ENCODE results near the gene CNIH4.
"Not testable (repeated sequence)": the region's sequence is repeated elsewhere in the genome, so short reads cannot be mapped to it uniquely, and the experiment has no call there.

Gene CNIH4

GRCh38 chr1:224404916-224405603 lies 48.4 kb downstream of the CNIH4 start:
- DNase-seq = no peak

GRCh38 chr1:224405604-224405970 lies 48.9 kb downstream of the CNIH4 start:
- DNase-seq = no peak

GRCh38 chr1:224406216-224406615 lies 49.5 kb downstream of the CNIH4 start:
- DNase-seq = no peak

- no peak for DNase-seq
Measured at GRCh38 chr1:224407571-224408293, 51.1 kb downstream of the CNIH4 start.

GRCh38 chr1:224408294-224408590 lies 51.6 kb downstream of the CNIH4 start:
- no peak for DNase-seq

GRCh38 chr1:224411766-224412165 lies 55.1 kb downstream of the CNIH4 start:
- DNase-seq = no peak

GRCh38 chr1:224420106-224420505 lies 63.4 kb downstream of the CNIH4 start:
- no peak for DNase-seq

- DNase-seq = no peak
Measured at GRCh38 chr1:224425279-224425884, 68.7 kb downstream of the CNIH4 start.

GRCh38 chr1:224426869-224427268 lies 70.2 kb downstream of the CNIH4 start:
- not testable (repeated sequence) for DNase-seq

GRCh38 chr1:224427346-224427745 lies 70.7 kb downstream of the CNIH4 start:
- DNase-seq = no peak

GRCh38 chr1:224428713-224429112 lies 72.0 kb downstream of the CNIH4 start:
- DNase-seq = not testable (repeated sequence)

All from activated CD4-positive, alpha-beta T cell treated with anti-CD3 and anti-CD28 coated beads for 1 hour (primary cell).